GM03348 (cell line): ENCODE measurements around the gene SCUBE1.

Source experiments
- DNase-seq: peaks from one replicate; pipeline ENCODE4 v3.0.0; 2012; ENCODE audit warnings: low spot score

The SCUBE1 gene

GRCh38 chr22:43236411-43237166 lies 106.6 kb downstream of the SCUBE1 start:
- DNase-seq = no peak

- no peak for DNase-seq
Measured at GRCh38 chr22:43235445-43236409, 107.4 kb downstream of the SCUBE1 start.

GRCh38 chr22:43234264-43234988 lies 108.7 kb downstream of the SCUBE1 start:
- no peak for DNase-seq

GRCh38 chr22:43233529-43233928 lies 109.6 kb downstream of the SCUBE1 start:
- no peak for DNase-seq

GRCh38 chr22:43232445-43232844 lies 110.7 kb downstream of the SCUBE1 start:
- DNase-seq = no peak

- no peak for DNase-seq
Measured at GRCh38 chr22:43231724-43232034, 111.5 kb downstream of the SCUBE1 start.

- peak; percentile 84 for DNase-seq
Measured at GRCh38 chr22:43230971-43231723, 112.0 kb downstream of the SCUBE1 start.

GRCh38 chr22:43230571-43230970 lies 112.6 kb downstream of the SCUBE1 start:
- DNase-seq = no peak

- no peak for DNase-seq
Measured at GRCh38 chr22:43228863-43229262, 114.3 kb downstream of the SCUBE1 start.

- DNase-seq = no peak
Measured at GRCh38 chr22:43228330-43228729, 114.8 kb downstream of the SCUBE1 start.

- no peak for DNase-seq
Measured at GRCh38 chr22:43227239-43227630, 115.9 kb downstream of the SCUBE1 start.

GRCh38 chr22:43226377-43227238 lies 116.6 kb downstream of the SCUBE1 start:
- DNase-seq = peak; percentile 47

- DNase-seq = no peak
Measured at GRCh38 chr22:43225609-43226008, 117.6 kb downstream of the SCUBE1 start.

- DNase-seq = no peak
Measured at GRCh38 chr22:43222987-43223386, 120.2 kb downstream of the SCUBE1 start.

- no peak for DNase-seq
Measured at GRCh38 chr22:43222262-43222661, 120.9 kb downstream of the SCUBE1 start.

- DNase-seq = no peak
Measured at GRCh38 chr22:43220625-43221380, 122.4 kb downstream of the SCUBE1 start.

- no peak for DNase-seq
Measured at GRCh38 chr22:43218786-43219185, 124.4 kb downstream of the SCUBE1 start.

GRCh38 chr22:43217285-43218030 lies 125.7 kb downstream of the SCUBE1 start:
- no peak for DNase-seq

GRCh38 chr22:43216738-43217137 lies 126.4 kb downstream of the SCUBE1 start:
- no peak for DNase-seq
